Neuron (in vitro differentiated cells): Measurements from ENCODE around the gene SNAP91.
A peak's percentile ranks its signal among the peaks of the same experiment; 100 is the strongest.

Source experiments
- H2AFZ ChIP-seq: one replicate; pipeline ENCODE4 v1.6.1; 2013; ENCODE audit warnings: low read depth, mild to moderate bottlenecking, inconsistent platforms, low read length, moderate library complexity
- H3K27me3 ChIP-seq: one replicate; pipeline ENCODE4 v1.6.1; 2013; ENCODE audit warnings: low read length; ENCODE audit not compliant: insufficient read depth
- H3K36me3 ChIP-seq: one replicate; pipeline ENCODE4 v1.6.1; 2013; ENCODE audit warnings: low read length; ENCODE audit not compliant: insufficient read depth
- H3K4me1 ChIP-seq: one replicate; pipeline ENCODE4 v1.6.1; 2013; ENCODE audit warnings: low read length; ENCODE audit not compliant: insufficient read depth
- H3K4me3 ChIP-seq: 2 replicates; pipeline ENCODE4 v1.5.1; 2013; ENCODE audit warnings: mild to moderate bottlenecking, low read length, moderate library complexity
- H3K9me3 ChIP-seq: one replicate; pipeline ENCODE4 v1.6.1; 2013; ENCODE audit warnings: low read length

SNAP91 gene

GRCh38 chr6:83511901-83512681 lies 196.8 kb downstream of the SNAP91 start, which contains the start of gene PRSS35:
PRSS35 (plus strand) TSS chr6:83512534; CDS start chr6:83523442, 10,908 bp downstream.
- Histone ChIP-seq H3K27me3 (no peaks in the 10 kb centered on the region), H2AFZ (peak within 1 kb of the TSS; percentile 52), H3K4me1 (peaks cover 20% of the 10 kb centered on the region), H3K4me3 (peak within 1 kb of the TSS; percentile 41), H3K36me3 (no peaks in the 10 kb centered on the region), H3K9me3 (no peaks in the 10 kb centered on the region)

- Histone ChIP-seq H3K9me3 (no peaks in the 10 kb centered on the region), H3K27me3 (no peaks in the 10 kb centered on the region), H3K36me3 (no peaks in the 10 kb centered on the region), H2AFZ (no peak overlapping the region), H3K4me3 (no peak overlapping the region), H3K4me1 (peaks cover 20% of the 10 kb centered on the region)
Observed at GRCh38 chr6:83511266-83511665, 197.6 kb downstream of the SNAP91 start.

GRCh38 chr6:83510791-83511190 lies 198.1 kb downstream of the SNAP91 start:
- Histone ChIP-seq H3K27me3 (no peaks in the 10 kb centered on the region), H2AFZ (no peak overlapping the region), H3K4me1 (peaks cover 20% of the 10 kb centered on the region), H3K36me3 (no peaks in the 10 kb centered on the region), H3K4me3 (no peak overlapping the region), H3K9me3 (no peaks in the 10 kb centered on the region)

GRCh38 chr6:83509441-83509840 lies 199.5 kb downstream of the SNAP91 start:
- Histone ChIP-seq H3K9me3 (no peaks in the 10 kb centered on the region), H3K4me3 (no peak overlapping the region), H3K36me3 (no peaks in the 10 kb centered on the region), H3K27me3 (no peaks in the 10 kb centered on the region), H3K4me1 (peaks cover 20% of the 10 kb centered on the region), H2AFZ (no peak overlapping the region)

- no peaks in the 10 kb centered on the region for H3K4me1 ChIP-seq
- H2AFZ ChIP-seq, result no peak overlapping the region
- H3K9me3 ChIP-seq, result no peaks in the 10 kb centered on the region
- H3K27me3 ChIP-seq, result no peaks in the 10 kb centered on the region
- no peak overlapping the region for H3K4me3 ChIP-seq
- no peaks in the 10 kb centered on the region for H3K36me3 ChIP-seq
Observed at GRCh38 chr6:83505356-83505755, 203.5 kb downstream of the SNAP91 start.
